Measurements from ENCODE around the gene AANAT. TPM values are rescaled to one million over a fixed set of nuclear protein-coding genes. Genes with fewer than 3 reads are reported as not detected.

The AANAT gene
- total RNA-seq, 1 donor from 2014 or later: not detected

DNA sequence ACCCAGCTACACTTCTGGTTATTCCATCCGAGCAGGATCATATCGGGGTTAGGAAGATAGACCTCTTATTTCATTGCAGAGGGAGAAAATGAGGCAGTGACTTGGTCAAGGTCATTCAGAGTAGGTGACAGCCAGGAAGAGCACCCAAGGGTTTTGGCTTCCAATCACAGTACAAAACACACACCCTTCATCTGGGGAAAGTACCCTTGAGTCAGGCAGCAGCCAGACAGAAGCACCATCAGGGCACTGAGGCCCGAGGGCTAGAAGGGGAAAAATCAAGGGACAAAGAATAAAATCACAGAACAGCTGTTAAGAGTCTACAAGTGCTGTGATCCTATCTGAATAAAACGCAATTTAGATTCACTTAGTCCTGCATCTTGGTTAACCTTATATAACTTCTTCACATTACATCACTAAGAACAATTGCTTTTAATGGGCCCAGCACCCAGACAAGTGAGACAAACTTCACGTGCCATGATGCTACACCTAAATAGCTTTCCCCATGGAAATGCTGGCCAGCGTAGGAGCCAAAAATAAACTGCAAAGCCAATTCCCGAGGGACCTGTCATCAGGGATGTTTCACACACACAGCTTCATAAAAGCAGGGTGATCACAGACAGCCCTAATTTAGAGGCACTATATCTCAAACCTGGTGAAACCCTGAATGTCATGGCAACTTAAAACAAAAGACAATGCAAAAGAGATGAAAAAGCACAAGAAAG, 19.3 kb upstream of the AANAT start:
- Mint-ChIP-seq H3K4me3 (ENCODE audit: unreplicated experiment) (no peak overlapping the region), H3K9me3 (ENCODE audit: low read depth) (no peaks in the 10 kb centered on the region), H3K36me3 (ENCODE audit: low read depth) (no peaks in the 10 kb centered on the region), H3K27ac (ENCODE audit: unreplicated experiment) (peak overlapping the region; percentile 38), H3K4me1 (ENCODE audit: low read depth) (peaks cover 81% of the 10 kb centered on the region), H3K27me3 (ENCODE audit: low read depth) (no peaks in the 10 kb centered on the region)
- DNase-seq (ENCODE audit: low spot score): no peak
- TF ChIP-seq, protein P1, sequence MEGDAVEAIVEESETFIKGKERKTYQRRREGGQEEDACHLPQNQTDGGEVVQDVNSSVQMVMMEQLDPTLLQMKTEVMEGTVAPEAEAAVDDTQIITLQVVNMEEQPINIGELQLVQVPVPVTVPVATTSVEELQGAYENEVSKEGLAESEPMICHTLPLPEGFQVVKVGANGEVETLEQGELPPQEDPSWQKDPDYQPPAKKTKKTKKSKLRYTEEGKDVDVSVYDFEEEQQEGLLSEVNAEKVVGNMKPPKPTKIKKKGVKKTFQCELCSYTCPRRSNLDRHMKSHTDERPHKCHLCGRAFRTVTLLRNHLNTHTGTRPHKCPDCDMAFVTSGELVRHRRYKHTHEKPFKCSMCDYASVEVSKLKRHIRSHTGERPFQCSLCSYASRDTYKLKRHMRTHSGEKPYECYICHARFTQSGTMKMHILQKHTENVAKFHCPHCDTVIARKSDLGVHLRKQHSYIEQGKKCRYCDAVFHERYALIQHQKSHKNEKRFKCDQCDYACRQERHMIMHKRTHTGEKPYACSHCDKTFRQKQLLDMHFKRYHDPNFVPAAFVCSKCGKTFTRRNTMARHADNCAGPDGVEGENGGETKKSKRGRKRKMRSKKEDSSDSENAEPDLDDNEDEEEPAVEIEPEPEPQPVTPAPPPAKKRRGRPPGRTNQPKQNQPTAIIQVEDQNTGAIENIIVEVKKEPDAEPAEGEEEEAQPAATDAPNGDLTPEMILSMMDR (IDR thresholded peaks at IDR 0.05): no peak

DNA sequence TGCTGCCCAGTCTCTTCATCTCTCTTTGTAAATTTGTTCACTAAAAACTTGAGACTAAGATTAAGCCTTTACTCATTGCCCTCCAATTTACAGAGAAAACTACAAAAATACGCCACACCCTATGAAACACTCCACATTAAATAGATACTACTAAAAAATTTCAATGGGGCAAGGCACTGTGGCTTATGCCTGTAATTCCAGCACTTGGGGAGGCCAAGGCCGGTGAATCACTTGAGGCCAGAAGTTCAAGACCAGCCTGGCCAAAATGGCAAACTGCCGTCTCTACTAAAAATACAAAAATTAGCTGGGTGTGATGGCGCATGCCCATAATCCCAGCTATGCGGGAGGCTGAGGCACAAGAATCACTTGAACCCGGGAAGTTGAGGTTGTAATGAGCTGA, 18.3 kb upstream of the AANAT start:
- H3K4me1 Mint-ChIP-seq (ENCODE audit: low read depth): peaks cover 74% of the 10 kb centered on the region
- no peak for DNase-seq (ENCODE audit: low spot score)
- no peaks in the 10 kb centered on the region for H3K9me3 Mint-ChIP-seq (ENCODE audit: low read depth)
- TF ChIP-seq, protein P1 (IDR thresholded peaks at IDR 0.05): no peak
- no peaks in the 10 kb centered on the region for H3K27me3 Mint-ChIP-seq (ENCODE audit: low read depth)
- H3K27ac Mint-ChIP-seq (ENCODE audit: unreplicated experiment): no peak overlapping the region
- no peaks in the 10 kb centered on the region for H3K36me3 Mint-ChIP-seq (ENCODE audit: low read depth)
- no peak overlapping the region for H3K4me3 Mint-ChIP-seq (ENCODE audit: unreplicated experiment)

DNA sequence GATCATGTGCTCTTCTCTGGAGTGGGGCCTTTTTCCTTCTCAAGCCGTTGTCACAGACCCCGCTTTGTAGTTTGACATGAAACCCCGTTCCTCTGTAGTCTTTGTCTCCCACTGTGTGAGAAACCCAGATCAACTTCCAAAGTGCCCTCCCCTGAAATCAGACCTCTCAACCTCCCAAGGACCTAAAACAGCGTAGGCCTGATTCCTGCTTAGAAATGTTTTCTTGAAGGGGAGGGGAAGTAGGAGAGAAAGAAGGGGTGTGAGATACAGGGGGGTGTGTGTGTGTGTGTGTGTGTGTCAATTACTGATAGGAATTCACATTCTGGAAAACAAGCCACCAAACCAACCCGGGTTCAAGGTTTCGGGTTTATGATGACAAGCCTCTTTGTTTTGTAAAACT, 15.9 kb upstream of the AANAT start:
- Mint-ChIP-seq H3K4me1 (ENCODE audit: low read depth) (peaks cover 50% of the 10 kb centered on the region), H3K27me3 (ENCODE audit: low read depth) (no peaks in the 10 kb centered on the region), H3K9me3 (ENCODE audit: low read depth) (no peaks in the 10 kb centered on the region), H3K36me3 (ENCODE audit: low read depth) (no peaks in the 10 kb centered on the region), H3K27ac (ENCODE audit: unreplicated experiment) (peak overlapping the region; percentile 83), H3K4me3 (ENCODE audit: unreplicated experiment) (peak overlapping the region; percentile 86)
- TF ChIP-seq, protein P1 (IDR thresholded peaks at IDR 0.05): no peak
- no peak for DNase-seq (ENCODE audit: low spot score)

DNA sequence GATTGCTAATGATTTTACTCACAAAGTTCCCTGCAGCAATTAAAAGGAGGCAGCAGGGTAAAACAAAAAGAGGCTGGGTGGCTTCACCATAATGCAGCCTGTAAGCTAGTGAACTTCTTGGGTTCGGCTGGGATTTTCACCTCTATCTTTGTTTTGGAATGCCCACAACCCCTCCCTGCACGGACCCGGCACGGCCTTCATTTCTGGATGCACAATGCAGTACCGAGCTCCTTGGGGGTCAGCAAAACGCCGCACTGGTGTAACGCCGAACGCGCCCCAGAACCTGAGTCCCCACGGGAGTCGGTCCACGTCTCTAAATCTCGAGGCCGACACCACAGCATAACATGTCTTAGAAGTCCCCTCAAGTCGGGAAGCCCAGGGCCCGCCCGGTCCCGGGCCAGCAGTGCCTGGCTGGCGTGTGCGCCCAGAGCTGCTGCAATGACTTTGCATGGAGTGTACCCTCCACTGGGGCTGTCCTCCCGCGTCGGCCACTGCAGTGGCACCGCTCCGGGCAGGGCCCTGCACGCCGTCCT, 15.2 kb upstream of the AANAT start:
- DNase-seq (ENCODE audit: low spot score): no peak
- no peaks in the 10 kb centered on the region for H3K9me3 Mint-ChIP-seq (ENCODE audit: low read depth)
- no peaks in the 10 kb centered on the region for H3K36me3 Mint-ChIP-seq (ENCODE audit: low read depth)
- TF ChIP-seq, protein P1 (IDR thresholded peaks at IDR 0.05): no peak
- peak overlapping the region; percentile 86 for H3K4me3 Mint-ChIP-seq (ENCODE audit: unreplicated experiment)
- H3K4me1 Mint-ChIP-seq (ENCODE audit: low read depth): peaks cover 43% of the 10 kb centered on the region
- peak overlapping the region; percentile 74 for H3K27ac Mint-ChIP-seq (ENCODE audit: unreplicated experiment)
- H3K27me3 Mint-ChIP-seq (ENCODE audit: low read depth): no peaks in the 10 kb centered on the region

DNA sequence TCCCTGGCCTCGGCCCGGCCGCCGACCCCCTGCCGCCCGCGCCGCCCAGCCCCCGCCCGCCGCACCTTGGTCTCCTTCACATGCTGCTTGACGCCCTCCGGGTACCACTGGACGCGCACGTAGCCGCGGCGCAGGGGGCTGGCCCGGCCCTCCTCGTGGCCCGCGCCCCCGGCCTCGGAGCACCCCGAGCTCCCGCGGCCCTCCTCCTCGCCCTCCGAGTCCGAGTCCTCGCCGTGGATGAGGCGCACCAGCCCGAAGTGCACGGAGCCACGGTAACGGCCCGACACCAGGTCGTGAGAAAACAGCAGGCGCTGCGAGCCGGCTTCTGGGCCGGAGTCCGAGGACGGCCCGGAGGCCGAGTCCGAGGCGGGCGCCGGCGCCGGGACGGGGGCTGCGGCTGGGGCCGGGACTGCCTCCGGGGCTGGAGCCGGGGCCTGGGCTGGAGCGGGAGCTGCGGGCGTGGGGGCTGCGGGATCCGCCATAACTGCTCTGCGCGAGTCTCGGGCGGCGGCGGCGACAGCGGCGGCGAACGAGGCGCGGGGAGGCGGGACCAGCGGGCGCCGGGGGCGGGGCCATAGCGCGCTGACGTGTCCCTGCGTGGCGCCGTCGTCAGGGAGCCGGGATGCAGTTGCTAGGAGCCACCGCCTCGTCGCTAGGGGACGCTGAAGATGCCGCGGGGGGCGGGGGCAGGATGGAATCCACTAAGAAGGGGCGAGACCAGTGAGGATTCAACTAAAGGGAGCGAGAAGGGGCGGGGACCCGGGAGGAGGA, 14.6 kb upstream of the AANAT start, which contains the start of gene UBE2O:
Gene UBE2O, minus strand, starts transcription at position 493 of the 771 bp plus-strand sequence. Its CDS starts 11 bp downstream, at position 482.
- TF ChIP-seq, protein P1 (IDR thresholded peaks at IDR 0.05): peak; percentile 77
- H3K27ac Mint-ChIP-seq (ENCODE audit: unreplicated experiment): peak within 1 kb of the TSS; percentile 84
- no peaks in the 10 kb centered on the region for H3K36me3 Mint-ChIP-seq (ENCODE audit: low read depth)
- no peaks in the 10 kb centered on the region for H3K27me3 Mint-ChIP-seq (ENCODE audit: low read depth)
- H3K9me3 Mint-ChIP-seq (ENCODE audit: low read depth): no peaks in the 10 kb centered on the region
- DNase-seq (ENCODE audit: low spot score): peak; percentile 96
- H3K4me3 Mint-ChIP-seq (ENCODE audit: unreplicated experiment): peak within 1 kb of the TSS; percentile 86
- H3K4me1 Mint-ChIP-seq (ENCODE audit: low read depth): peaks cover 37% of the 10 kb centered on the region
